Neural cell (in vitro differentiated cells): ENCODE results near the gene HOXA3. TPM values are rescaled to one million over a fixed set of nuclear protein-coding genes. Genes with fewer than 3 reads are reported as not detected.

Source experiments
- H2AFZ ChIP-seq: fragments of 200-600, 300-800 bp; sonication (generic), shearing (Covaris generic); 2 replicates; pipeline ENCODE4 v1.6.0; 2014; ENCODE audit warnings: low read depth, mild to moderate bottlenecking, antibody characterized with exemption, low read length, moderate library complexity
- H3F3A ChIP-seq: fragments of 200-600 bp; shearing (Covaris generic); 2 replicates; pipeline ENCODE4 v1.6.1; 2016; ENCODE audit warnings: mild to moderate bottlenecking, moderate library complexity, mixed read lengths, antibody characterized with exemption, low read length; ENCODE audit not compliant: insufficient read depth, poor library complexity, severe bottlenecking
- H3K27ac ChIP-seq: fragments of 200-600, 300-800 bp; sonication (generic), shearing (Covaris generic); 2 replicates; pipeline ENCODE4 v1.5.1; 2014; ENCODE audit warnings: mild to moderate bottlenecking, low read length, moderate library complexity
- H3K27me3 ChIP-seq: fragments of 300-800, 200-600 bp; sonication (generic), shearing (Covaris generic); 2 replicates; pipeline ENCODE4 v1.6.0; 2014; ENCODE audit warnings: mild to moderate bottlenecking, low read depth, low read length, moderate library complexity; ENCODE audit not compliant: insufficient read depth
- H3K36me3 ChIP-seq: fragments of 300-800, 200-600 bp; sonication (generic), shearing (Covaris generic); 2 replicates; pipeline ENCODE4 v1.5.1; 2014; ENCODE audit warnings: mild to moderate bottlenecking, antibody characterized with exemption, low read length, moderate library complexity; ENCODE audit not compliant: insufficient read depth
- H3K4me2 ChIP-seq: fragments of 300-800, 200-600 bp; sonication (generic), shearing (Covaris generic); 2 replicates; pipeline ENCODE4 v1.6.0; 2014; ENCODE audit warnings: mild to moderate bottlenecking, low read length
- H3K4me3 ChIP-seq: fragments of 300-800, 200-600 bp; sonication (generic), shearing (Covaris generic); 2 replicates; pipeline ENCODE4 v1.5.1; 2014; ENCODE audit warnings: mild to moderate bottlenecking, low read length, moderate library complexity
- H3K79me2 ChIP-seq: fragments of 200-600 bp; shearing (Covaris generic); replicated peaks from 2 replicates; pipeline ENCODE4 v1.6.0; 2014; ENCODE audit warnings: mild to moderate bottlenecking, low read length, moderate library complexity; ENCODE audit not compliant: insufficient read depth
- H3K9ac ChIP-seq: fragments of 300-800, 200-600 bp; sonication (generic), shearing (Covaris generic); 2 replicates; pipeline ENCODE4 v1.6.1; 2016; ENCODE audit warnings: mild to moderate bottlenecking, low read length, mixed read lengths
- H3K9me2 ChIP-seq: fragments of 200-600 bp; shearing (Covaris generic); 2 replicates; pipeline ENCODE4 v1.6.1; 2016; ENCODE audit warnings: mild to moderate bottlenecking, low read length, mixed read lengths; ENCODE audit not compliant: insufficient read depth
- H3K9me3 ChIP-seq: fragments of 200-600, 300-800 bp; sonication (generic), shearing (Covaris generic); 2 replicates; pipeline ENCODE4 v1.6.1; 2016; ENCODE audit warnings: mild to moderate bottlenecking, mixed run types, low read length, moderate library complexity, mixed read lengths
- H4K20me1 ChIP-seq: fragments of 200-600 bp; shearing (Covaris generic); 2 replicates; pipeline ENCODE4 v1.6.1; 2016; ENCODE audit warnings: mild to moderate bottlenecking, mixed run types; ENCODE audit not compliant: insufficient read depth
- EP300 ChIP-seq: fragments of 450-650 bp; conservative IDR thresholded peaks from 2 replicates; pipeline ENCODE4 v1.6.1; 2014; ENCODE audit warnings: antibody characterized with exemption, mild to moderate bottlenecking, moderate library complexity; ENCODE audit not compliant: poor library complexity, severe bottlenecking
- EZH2 ChIP-seq: fragments of 200-600, 300-800 bp; shearing (Covaris generic), sonication (generic); IDR thresholded peaks from 2 replicates; pipeline ENCODE4 v1.6.1; 2014; ENCODE audit warnings: antibody characterized with exemption, low read length, borderline replicate concordance, mild to moderate bottlenecking; ENCODE audit not compliant: insufficient read depth, poor library complexity, severe bottlenecking
- MXI1 ChIP-seq: fragments of 450-650 bp; conservative IDR thresholded peaks from 2 replicates; pipeline ENCODE4 v1.6.1; 2014; ENCODE audit warnings: antibody characterized with exemption, mild to moderate bottlenecking; ENCODE audit not compliant: poor library complexity, severe bottlenecking
- POLR2AphosphoS5 ChIP-seq: IDR thresholded peaks from 2 replicates; pipeline ENCODE4 v1.6.1; 2012
- RAD21 ChIP-seq: fragments of 450-650 bp; conservative IDR thresholded peaks from 2 replicates; pipeline ENCODE4 v1.6.1; 2014; ENCODE audit warnings: antibody characterized with exemption, mild to moderate bottlenecking, moderate library complexity
- TAF1 ChIP-seq: IDR thresholded peaks from 2 replicates; pipeline ENCODE4 v1.6.1; 2012; ENCODE audit warnings: low read depth
- polyA plus RNA-seq: library from polyadenylated mRNA; depleted of rRNA; stranded (reverse); fragments of >200 nt; gene quantifications from 2 replicates; pipeline ENCODE4 v1.2.3, GENCODE V29; 2014
- TF ChIP-seq, protein P1 (sequence below): fragments of 450-650 bp; IDR thresholded peaks from 2 replicates; pipeline ENCODE4 v1.5.1; 2014; ENCODE audit warnings: antibody characterized with exemption, mild to moderate bottlenecking, moderate library complexity; ENCODE audit not compliant: poor library complexity, severe bottlenecking
- TF ChIP-seq, protein P2 (sequence below): IDR thresholded peaks from 2 replicates; pipeline ENCODE4 v1.6.1; 2012; ENCODE audit warnings: borderline replicate concordance

HOXA3 gene
- polyA plus RNA-seq, 1 donor from 2014 or later = not detected

- no peaks in the 10 kb centered on the region for H3K36me3 ChIP-seq
- H3K27ac ChIP-seq = no peak overlapping the region
- no peaks in the 10 kb centered on the region for H4K20me1 ChIP-seq
- no peaks in the 10 kb centered on the region for H3K79me2 ChIP-seq
- H3K27me3 ChIP-seq = peaks cover 100% of the 10 kb centered on the region
- no peaks in the 10 kb centered on the region for H3F3A ChIP-seq
- no peak overlapping the region for H3K9ac ChIP-seq
- H3K9me2 ChIP-seq = no peaks in the 10 kb centered on the region
- no peak overlapping the region for H2AFZ ChIP-seq
- H3K9me3 ChIP-seq = peaks cover 8% of the 10 kb centered on the region
- H3K4me3 ChIP-seq = no peak overlapping the region
- H3K4me2 ChIP-seq = no peak overlapping the region
- TF ChIP-seq TAF1 = no peak
- no peak for TF ChIP-seq EZH2
- TF ChIP-seq, protein P1, sequence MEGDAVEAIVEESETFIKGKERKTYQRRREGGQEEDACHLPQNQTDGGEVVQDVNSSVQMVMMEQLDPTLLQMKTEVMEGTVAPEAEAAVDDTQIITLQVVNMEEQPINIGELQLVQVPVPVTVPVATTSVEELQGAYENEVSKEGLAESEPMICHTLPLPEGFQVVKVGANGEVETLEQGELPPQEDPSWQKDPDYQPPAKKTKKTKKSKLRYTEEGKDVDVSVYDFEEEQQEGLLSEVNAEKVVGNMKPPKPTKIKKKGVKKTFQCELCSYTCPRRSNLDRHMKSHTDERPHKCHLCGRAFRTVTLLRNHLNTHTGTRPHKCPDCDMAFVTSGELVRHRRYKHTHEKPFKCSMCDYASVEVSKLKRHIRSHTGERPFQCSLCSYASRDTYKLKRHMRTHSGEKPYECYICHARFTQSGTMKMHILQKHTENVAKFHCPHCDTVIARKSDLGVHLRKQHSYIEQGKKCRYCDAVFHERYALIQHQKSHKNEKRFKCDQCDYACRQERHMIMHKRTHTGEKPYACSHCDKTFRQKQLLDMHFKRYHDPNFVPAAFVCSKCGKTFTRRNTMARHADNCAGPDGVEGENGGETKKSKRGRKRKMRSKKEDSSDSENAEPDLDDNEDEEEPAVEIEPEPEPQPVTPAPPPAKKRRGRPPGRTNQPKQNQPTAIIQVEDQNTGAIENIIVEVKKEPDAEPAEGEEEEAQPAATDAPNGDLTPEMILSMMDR = no peak
- TF ChIP-seq, protein P2, sequence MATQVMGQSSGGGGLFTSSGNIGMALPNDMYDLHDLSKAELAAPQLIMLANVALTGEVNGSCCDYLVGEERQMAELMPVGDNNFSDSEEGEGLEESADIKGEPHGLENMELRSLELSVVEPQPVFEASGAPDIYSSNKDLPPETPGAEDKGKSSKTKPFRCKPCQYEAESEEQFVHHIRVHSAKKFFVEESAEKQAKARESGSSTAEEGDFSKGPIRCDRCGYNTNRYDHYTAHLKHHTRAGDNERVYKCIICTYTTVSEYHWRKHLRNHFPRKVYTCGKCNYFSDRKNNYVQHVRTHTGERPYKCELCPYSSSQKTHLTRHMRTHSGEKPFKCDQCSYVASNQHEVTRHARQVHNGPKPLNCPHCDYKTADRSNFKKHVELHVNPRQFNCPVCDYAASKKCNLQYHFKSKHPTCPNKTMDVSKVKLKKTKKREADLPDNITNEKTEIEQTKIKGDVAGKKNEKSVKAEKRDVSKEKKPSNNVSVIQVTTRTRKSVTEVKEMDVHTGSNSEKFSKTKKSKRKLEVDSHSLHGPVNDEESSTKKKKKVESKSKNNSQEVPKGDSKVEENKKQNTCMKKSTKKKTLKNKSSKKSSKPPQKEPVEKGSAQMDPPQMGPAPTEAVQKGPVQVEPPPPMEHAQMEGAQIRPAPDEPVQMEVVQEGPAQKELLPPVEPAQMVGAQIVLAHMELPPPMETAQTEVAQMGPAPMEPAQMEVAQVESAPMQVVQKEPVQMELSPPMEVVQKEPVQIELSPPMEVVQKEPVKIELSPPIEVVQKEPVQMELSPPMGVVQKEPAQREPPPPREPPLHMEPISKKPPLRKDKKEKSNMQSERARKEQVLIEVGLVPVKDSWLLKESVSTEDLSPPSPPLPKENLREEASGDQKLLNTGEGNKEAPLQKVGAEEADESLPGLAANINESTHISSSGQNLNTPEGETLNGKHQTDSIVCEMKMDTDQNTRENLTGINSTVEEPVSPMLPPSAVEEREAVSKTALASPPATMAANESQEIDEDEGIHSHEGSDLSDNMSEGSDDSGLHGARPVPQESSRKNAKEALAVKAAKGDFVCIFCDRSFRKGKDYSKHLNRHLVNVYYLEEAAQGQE = no peak
- TF ChIP-seq MXI1 = no peak
- no peak for TF ChIP-seq EP300
- no peak for TF ChIP-seq POLR2AphosphoS5
Observed at GRCh38 chr7:27178366-27178765, 26.0 kb upstream of the HOXA3 start.

DNA sequence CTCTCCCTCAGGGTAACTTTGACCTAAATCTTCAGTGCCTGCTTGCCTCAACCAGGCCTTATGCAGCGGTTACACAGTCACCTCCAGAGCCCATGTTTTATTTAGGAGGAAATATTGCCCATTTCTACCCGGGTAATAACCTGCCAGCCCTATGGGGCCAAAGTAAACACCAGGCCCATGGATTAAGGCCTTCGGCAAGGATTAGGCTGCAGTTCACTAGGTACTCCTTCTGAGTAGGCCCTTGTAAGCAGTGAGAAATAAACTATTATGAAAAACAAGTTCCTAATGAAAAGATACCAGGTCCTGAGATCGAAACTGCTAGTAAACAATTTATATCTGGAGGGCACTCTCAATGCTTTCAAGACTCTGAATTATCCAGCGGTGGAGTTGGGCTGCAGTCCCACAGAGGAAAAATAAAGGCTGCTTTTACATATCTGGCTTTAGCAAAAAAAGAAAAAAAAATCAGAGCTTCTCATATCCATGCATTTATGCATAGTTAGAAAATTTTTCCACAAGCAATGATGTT is 25.5 kb upstream of the HOXA3 start:
- peaks cover 100% of the 10 kb centered on the region for H3K27me3 ChIP-seq
- H3K9me3 ChIP-seq = peaks cover 8% of the 10 kb centered on the region
- no peaks in the 10 kb centered on the region for H3K36me3 ChIP-seq
- H3K79me2 ChIP-seq = no peaks in the 10 kb centered on the region
- H3K4me2 ChIP-seq = no peak overlapping the region
- H4K20me1 ChIP-seq = no peaks in the 10 kb centered on the region
- H2AFZ ChIP-seq = no peak overlapping the region
- no peak overlapping the region for H3K9ac ChIP-seq
- TF ChIP-seq EZH2 (no peak), TAF1 (no peak), RAD21 (no peak), MXI1 (no peak)
- TF ChIP-seq, protein P1 = no peak
- H3F3A ChIP-seq = no peaks in the 10 kb centered on the region
- no peaks in the 10 kb centered on the region for H3K9me2 ChIP-seq
- H3K27ac ChIP-seq = no peak overlapping the region
- no peak overlapping the region for H3K4me3 ChIP-seq
